H9 (cell line): ENCODE results near the gene GNAI2. TPM values are rescaled to one million over a fixed set of nuclear protein-coding genes. Genes with fewer than 3 reads are reported as not detected.
A peak's percentile ranks its signal among the peaks of the same experiment; 100 is the strongest.

Experiments
- DNase-seq: peaks from one replicate; pipeline ENCODE4 v3.0.0-alpha.2; 2017
- H2AFZ ChIP-seq: one replicate; pipeline ENCODE4 v1.6.1; 2013; ENCODE audit warnings: mild to moderate bottlenecking, low read length, control low read depth, moderate library complexity
- H2AK5ac ChIP-seq: 2 replicates; pipeline ENCODE4 v1.6.1; 2013; ENCODE audit warnings: low read length, control low read depth, mixed read lengths; ENCODE audit not compliant: insufficient read length
- H2BK120ac ChIP-seq: one replicate; pipeline ENCODE4 v1.6.1; 2013; ENCODE audit warnings: low read depth, mild to moderate bottlenecking, low read length, control low read depth, inconsistent platforms; ENCODE audit not compliant: poor library complexity, severe bottlenecking
- H2BK12ac ChIP-seq: 2 replicates; pipeline ENCODE4 v1.6.1; 2013; ENCODE audit warnings: low read length, control low read depth, mixed read lengths, low read depth; ENCODE audit not compliant: insufficient read length
- H2BK15ac ChIP-seq: 2 replicates; pipeline ENCODE4 v1.6.1; 2013; ENCODE audit warnings: low read depth, low read length, control low read depth
- H2BK20ac ChIP-seq: one replicate; pipeline ENCODE4 v1.6.1; 2013; ENCODE audit warnings: low read depth, mild to moderate bottlenecking, low read length, control low read depth, inconsistent platforms; ENCODE audit not compliant: poor library complexity, severe bottlenecking
- H2BK5ac ChIP-seq: 2 replicates; pipeline ENCODE4 v1.6.1; 2013; ENCODE audit warnings: low read length, control low read depth, mixed read lengths; ENCODE audit not compliant: insufficient read length
- H3K14ac ChIP-seq: 2 replicates; pipeline ENCODE4 v1.6.1; 2013; ENCODE audit warnings: low read length, control low read depth; ENCODE audit not compliant: insufficient read depth
- H3K18ac ChIP-seq: 2 replicates; pipeline ENCODE4 v1.6.1; 2013; ENCODE audit warnings: low read depth, mild to moderate bottlenecking, mixed read lengths, low read length, control low read depth; ENCODE audit not compliant: insufficient read length
- H3K23ac ChIP-seq: 2 replicates; pipeline ENCODE4 v1.6.1; 2013; ENCODE audit warnings: low read length, control low read depth, mixed read lengths, low read depth; ENCODE audit not compliant: insufficient read length
- H3K23me2 ChIP-seq: 2 replicates; pipeline ENCODE4 v1.6.1; 2013; ENCODE audit warnings: low read depth, mild to moderate bottlenecking, mixed read lengths, low read length, control low read depth; ENCODE audit not compliant: insufficient read length, poor library complexity, severe bottlenecking
- H3K27ac ChIP-seq: 2 replicates; pipeline ENCODE4 v1.5.1; 2013; ENCODE audit warnings: low read length, control low read depth, mixed read lengths, low read depth; ENCODE audit not compliant: insufficient read length
- H3K27me3 ChIP-seq: 2 replicates; pipeline ENCODE4 v1.6.1; 2013; ENCODE audit warnings: low read length, control low read depth, inconsistent platforms; ENCODE audit not compliant: insufficient read depth
- H3K4ac ChIP-seq: 2 replicates; pipeline ENCODE4 v1.6.1; 2013; ENCODE audit warnings: low read depth, mild to moderate bottlenecking, control low read depth, inconsistent platforms, low read length, moderate library complexity
- H3K4me1 ChIP-seq: 2 replicates; pipeline ENCODE4 v1.6.1; 2013; ENCODE audit warnings: low read length, control low read depth, inconsistent platforms; ENCODE audit not compliant: insufficient read depth
- H3K4me2 ChIP-seq: 2 replicates; pipeline ENCODE4 v1.6.1; 2013; ENCODE audit warnings: low read length, control low read depth, mixed read lengths; ENCODE audit not compliant: insufficient read length, insufficient read depth
- H3K56ac ChIP-seq: 2 replicates; pipeline ENCODE4 v1.6.1; 2013; ENCODE audit warnings: low read depth, mild to moderate bottlenecking, mixed read lengths, low read length, control low read depth; ENCODE audit not compliant: insufficient read length
- H3K79me1 ChIP-seq: 2 replicates; pipeline ENCODE4 v1.6.1; 2013; ENCODE audit warnings: low read depth, mild to moderate bottlenecking, moderate library complexity, low read length, control low read depth, inconsistent platforms; ENCODE audit not compliant: insufficient read depth, poor library complexity, severe bottlenecking
- H3K79me2 ChIP-seq: 2 replicates; pipeline ENCODE4 v1.6.1; 2013; ENCODE audit warnings: low read length, control low read depth, inconsistent platforms; ENCODE audit not compliant: insufficient read depth
- H3K9ac ChIP-seq: 2 replicates; pipeline ENCODE4 v1.6.1; 2013; ENCODE audit warnings: low read length, control low read depth, mixed read lengths; ENCODE audit not compliant: insufficient read length; ENCODE audit errors: extremely low read depth
- H3K9me3 ChIP-seq: one replicate; pipeline ENCODE4 v1.6.1; 2013; ENCODE audit warnings: low read depth, low read length, inconsistent platforms; ENCODE audit not compliant: control insufficient read depth
- H3T11ph ChIP-seq: one replicate; pipeline ENCODE4 v1.6.1; 2013; ENCODE audit warnings: mild to moderate bottlenecking, low read length, control low read depth, inconsistent platforms
- H4K20me1 ChIP-seq: one replicate; pipeline ENCODE4 v1.6.1; 2013; ENCODE audit not compliant: control insufficient read depth, insufficient read length, insufficient read depth
- H4K5ac ChIP-seq: 2 replicates; pipeline ENCODE4 v1.6.1; 2013; ENCODE audit warnings: low read depth, mild to moderate bottlenecking, mixed read lengths, low read length, control low read depth; ENCODE audit not compliant: insufficient read length
- H4K8ac ChIP-seq: replicated peaks from 2 replicates; pipeline ENCODE4 v1.6.1; 2013; ENCODE audit warnings: low read length, control low read depth, mixed read lengths, low read depth; ENCODE audit not compliant: insufficient read length
- H4K91ac ChIP-seq: 2 replicates; pipeline ENCODE4 v1.6.1; 2013; ENCODE audit warnings: low read depth, mild to moderate bottlenecking, moderate library complexity, mixed read lengths, low read length, control low read depth; ENCODE audit not compliant: insufficient read length
- H3K27ac Mint-ChIP-seq, 3 experiments: 2 replicates in 2 of 3; 3 replicates in 1 of 3; pipeline ENCODE4 v1.8.0; 2020 to 2021; ENCODE audit warnings: mixed read lengths in 3 of 3, mild to moderate bottlenecking in 1 of 3, moderate library complexity in 1 of 3
- H3K27me3 Mint-ChIP-seq: 2 replicates; pipeline ENCODE4 v1.8.0; 2021; ENCODE audit warnings: low read depth, mild to moderate bottlenecking, moderate library complexity, mixed read lengths
- H3K36me3 Mint-ChIP-seq, 3 experiments: 2 replicates in 2 of 3; 3 replicates in 1 of 3; pipeline ENCODE4 v1.8.0; 2020 to 2021; ENCODE audit warnings: low read depth in 3 of 3, mixed read lengths in 3 of 3; ENCODE audit not compliant: insufficient read depth in 1 of 3
- H3K4me1 Mint-ChIP-seq, 2 experiments: 2 replicates each; pipeline ENCODE4 v1.8.0; 2020; ENCODE audit warnings: mixed read lengths in 2 of 2
- H3K4me3 Mint-ChIP-seq, 2 experiments: 2 replicates in 1 of 2; 3 replicates in 1 of 2; pipeline ENCODE4 v1.8.0; 2020 to 2021; ENCODE audit warnings: mild to moderate bottlenecking in 2 of 2, mixed read lengths in 2 of 2, moderate library complexity in 1 of 2
- H3K9me3 Mint-ChIP-seq, 2 experiments: 2 replicates in 1 of 2; 3 replicates in 1 of 2; pipeline ENCODE4 v1.8.0; 2020; ENCODE audit warnings: mild to moderate bottlenecking in 2 of 2, mixed read lengths in 2 of 2, moderate library complexity in 1 of 2
- WGBS: extraction: QIAGEN DNeasy Blood & Tissue Kit; methylation state at CpG from one replicate; pipeline ENCODE4 v1.1.7; 2013; ENCODE audit warnings: missing lambda C conversion rate, low lambda C conversion rate, mixed read lengths; ENCODE audit not compliant: insufficient read length; ENCODE audit errors: extremely low coverage; 5-methylcytosine and 5-hydroxymethylcytosine counted together
- total RNA-seq: library from RNA; stranded (reverse); gene quantifications from 2 replicates; pipeline ENCODE4 v1.2.1, GENCODE V29; 2021
- TF ChIP-seq, protein P1 (sequence below): fragments of 200-600 bp; sonication (generic); conservative IDR thresholded peaks from 3 replicates; pipeline ENCODE4 v1.8.0; 2021; ENCODE audit warnings: antibody characterized with exemption, mild to moderate bottlenecking

Gene GNAI2
- total RNA-seq, 1 experiment from 2014 or later: 218 TPM

GRCh38 chr3:50299638-50299928 is 63.6 kb downstream of the GNAI2 start:
- TF ChIP-seq, protein P1, sequence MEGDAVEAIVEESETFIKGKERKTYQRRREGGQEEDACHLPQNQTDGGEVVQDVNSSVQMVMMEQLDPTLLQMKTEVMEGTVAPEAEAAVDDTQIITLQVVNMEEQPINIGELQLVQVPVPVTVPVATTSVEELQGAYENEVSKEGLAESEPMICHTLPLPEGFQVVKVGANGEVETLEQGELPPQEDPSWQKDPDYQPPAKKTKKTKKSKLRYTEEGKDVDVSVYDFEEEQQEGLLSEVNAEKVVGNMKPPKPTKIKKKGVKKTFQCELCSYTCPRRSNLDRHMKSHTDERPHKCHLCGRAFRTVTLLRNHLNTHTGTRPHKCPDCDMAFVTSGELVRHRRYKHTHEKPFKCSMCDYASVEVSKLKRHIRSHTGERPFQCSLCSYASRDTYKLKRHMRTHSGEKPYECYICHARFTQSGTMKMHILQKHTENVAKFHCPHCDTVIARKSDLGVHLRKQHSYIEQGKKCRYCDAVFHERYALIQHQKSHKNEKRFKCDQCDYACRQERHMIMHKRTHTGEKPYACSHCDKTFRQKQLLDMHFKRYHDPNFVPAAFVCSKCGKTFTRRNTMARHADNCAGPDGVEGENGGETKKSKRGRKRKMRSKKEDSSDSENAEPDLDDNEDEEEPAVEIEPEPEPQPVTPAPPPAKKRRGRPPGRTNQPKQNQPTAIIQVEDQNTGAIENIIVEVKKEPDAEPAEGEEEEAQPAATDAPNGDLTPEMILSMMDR: no peak
- Histone ChIP-seq H2BK20ac (no peak overlapping the region), H4K20me1 (no peaks in the 10 kb centered on the region), H3K27me3 (no peaks in the 10 kb centered on the region), H3T11ph (no peak overlapping the region), H3K23ac (no peak overlapping the region), H3K4me1 (no peaks in the 10 kb centered on the region), H3K4me2 (peak overlapping the region; percentile 45), H3K27ac (peak overlapping the region; percentile 21), H3K14ac (no peak overlapping the region), H3K9ac (peak overlapping the region; percentile 17), H2AK5ac (no peak overlapping the region), H2AFZ (no peak overlapping the region), H2BK12ac (no peak overlapping the region), H3K79me2 (no peaks in the 10 kb centered on the region), H3K79me1 (no peaks in the 10 kb centered on the region), H4K8ac (no peak overlapping the region), H2BK15ac (no peak overlapping the region), H4K91ac (no peak overlapping the region), H3K23me2 (peaks cover 6% of the 10 kb centered on the region), H4K5ac (no peak overlapping the region), H3K56ac (no peak overlapping the region), H3K9me3 (no peaks in the 10 kb centered on the region), H3K4ac (no peak overlapping the region), H2BK5ac (no peak overlapping the region), H2BK120ac (no peak overlapping the region), H3K18ac (no peak overlapping the region)
- Mint-ChIP-seq H3K4me3 (peak overlapping the region; percentile 87 to 99), H3K36me3 (peaks cover 0 to 8% (median 1%) of the 10 kb centered on the region in 3 experiments; a peak in 1 of 7 replicates), H3K9me3 (peaks cover 0 to 2% of the 10 kb centered on the region in 2 experiments; a peak in 2 of 5 replicates), H3K27ac (peak overlapping the region in 2 of 3 experiments; percentile 20 to 96; a peak in 2 of 7 replicates), H3K27me3 (no peaks in the 10 kb centered on the region), H3K4me1 (peaks cover 25 to 27% of the 10 kb centered on the region in 2 experiments)
- DNase-seq: no peak
- no CpG with 5 or more reads among the region's 12 CpGs for WGBS
